H9 (cell line): ENCODE results near the gene CAND2. TPM values are rescaled to one million over a fixed set of nuclear protein-coding genes. Genes with fewer than 3 reads are reported as not detected.

Experiments used
- DNase-seq: peaks from one replicate; pipeline ENCODE4 v3.0.0-alpha.2; 2017
- H2AFZ ChIP-seq: one replicate; pipeline ENCODE4 v1.6.1; 2013; ENCODE audit warnings: mild to moderate bottlenecking, low read length, control low read depth, moderate library complexity
- H2AK5ac ChIP-seq: 2 replicates; pipeline ENCODE4 v1.6.1; 2013; ENCODE audit warnings: low read length, control low read depth, mixed read lengths; ENCODE audit not compliant: insufficient read length
- H2BK120ac ChIP-seq: one replicate; pipeline ENCODE4 v1.6.1; 2013; ENCODE audit warnings: low read depth, mild to moderate bottlenecking, low read length, control low read depth, inconsistent platforms; ENCODE audit not compliant: poor library complexity, severe bottlenecking
- H2BK12ac ChIP-seq: 2 replicates; pipeline ENCODE4 v1.6.1; 2013; ENCODE audit warnings: low read length, control low read depth, mixed read lengths, low read depth; ENCODE audit not compliant: insufficient read length
- H2BK15ac ChIP-seq: 2 replicates; pipeline ENCODE4 v1.6.1; 2013; ENCODE audit warnings: low read depth, low read length, control low read depth
- H2BK20ac ChIP-seq: one replicate; pipeline ENCODE4 v1.6.1; 2013; ENCODE audit warnings: low read depth, mild to moderate bottlenecking, low read length, control low read depth, inconsistent platforms; ENCODE audit not compliant: poor library complexity, severe bottlenecking
- H2BK5ac ChIP-seq: 2 replicates; pipeline ENCODE4 v1.6.1; 2013; ENCODE audit warnings: low read length, control low read depth, mixed read lengths; ENCODE audit not compliant: insufficient read length
- H3K14ac ChIP-seq: 2 replicates; pipeline ENCODE4 v1.6.1; 2013; ENCODE audit warnings: low read length, control low read depth; ENCODE audit not compliant: insufficient read depth
- H3K18ac ChIP-seq: 2 replicates; pipeline ENCODE4 v1.6.1; 2013; ENCODE audit warnings: low read depth, mild to moderate bottlenecking, mixed read lengths, low read length, control low read depth; ENCODE audit not compliant: insufficient read length
- H3K23ac ChIP-seq: 2 replicates; pipeline ENCODE4 v1.6.1; 2013; ENCODE audit warnings: low read length, control low read depth, mixed read lengths, low read depth; ENCODE audit not compliant: insufficient read length
- H3K23me2 ChIP-seq: 2 replicates; pipeline ENCODE4 v1.6.1; 2013; ENCODE audit warnings: low read depth, mild to moderate bottlenecking, mixed read lengths, low read length, control low read depth; ENCODE audit not compliant: insufficient read length, poor library complexity, severe bottlenecking
- H3K27ac ChIP-seq: 2 replicates; pipeline ENCODE4 v1.5.1; 2013; ENCODE audit warnings: low read length, control low read depth, mixed read lengths, low read depth; ENCODE audit not compliant: insufficient read length
- H3K27me3 ChIP-seq: 2 replicates; pipeline ENCODE4 v1.6.1; 2013; ENCODE audit warnings: low read length, control low read depth, inconsistent platforms; ENCODE audit not compliant: insufficient read depth
- H3K4ac ChIP-seq: 2 replicates; pipeline ENCODE4 v1.6.1; 2013; ENCODE audit warnings: low read depth, mild to moderate bottlenecking, control low read depth, inconsistent platforms, low read length, moderate library complexity
- H3K4me1 ChIP-seq: 2 replicates; pipeline ENCODE4 v1.6.1; 2013; ENCODE audit warnings: low read length, control low read depth, inconsistent platforms; ENCODE audit not compliant: insufficient read depth
- H3K4me2 ChIP-seq: 2 replicates; pipeline ENCODE4 v1.6.1; 2013; ENCODE audit warnings: low read length, control low read depth, mixed read lengths; ENCODE audit not compliant: insufficient read length, insufficient read depth
- H3K56ac ChIP-seq: 2 replicates; pipeline ENCODE4 v1.6.1; 2013; ENCODE audit warnings: low read depth, mild to moderate bottlenecking, mixed read lengths, low read length, control low read depth; ENCODE audit not compliant: insufficient read length
- H3K79me1 ChIP-seq: 2 replicates; pipeline ENCODE4 v1.6.1; 2013; ENCODE audit warnings: low read depth, mild to moderate bottlenecking, moderate library complexity, low read length, control low read depth, inconsistent platforms; ENCODE audit not compliant: insufficient read depth, poor library complexity, severe bottlenecking
- H3K79me2 ChIP-seq: 2 replicates; pipeline ENCODE4 v1.6.1; 2013; ENCODE audit warnings: low read length, control low read depth, inconsistent platforms; ENCODE audit not compliant: insufficient read depth
- H3K9ac ChIP-seq: 2 replicates; pipeline ENCODE4 v1.6.1; 2013; ENCODE audit warnings: low read length, control low read depth, mixed read lengths; ENCODE audit not compliant: insufficient read length; ENCODE audit errors: extremely low read depth
- H3K9me3 ChIP-seq: one replicate; pipeline ENCODE4 v1.6.1; 2013; ENCODE audit warnings: low read depth, low read length, inconsistent platforms; ENCODE audit not compliant: control insufficient read depth
- H3T11ph ChIP-seq: one replicate; pipeline ENCODE4 v1.6.1; 2013; ENCODE audit warnings: mild to moderate bottlenecking, low read length, control low read depth, inconsistent platforms
- H4K20me1 ChIP-seq: one replicate; pipeline ENCODE4 v1.6.1; 2013; ENCODE audit not compliant: control insufficient read depth, insufficient read length, insufficient read depth
- H4K5ac ChIP-seq: 2 replicates; pipeline ENCODE4 v1.6.1; 2013; ENCODE audit warnings: low read depth, mild to moderate bottlenecking, mixed read lengths, low read length, control low read depth; ENCODE audit not compliant: insufficient read length
- H4K8ac ChIP-seq: replicated peaks from 2 replicates; pipeline ENCODE4 v1.6.1; 2013; ENCODE audit warnings: low read length, control low read depth, mixed read lengths, low read depth; ENCODE audit not compliant: insufficient read length
- H4K91ac ChIP-seq: 2 replicates; pipeline ENCODE4 v1.6.1; 2013; ENCODE audit warnings: low read depth, mild to moderate bottlenecking, moderate library complexity, mixed read lengths, low read length, control low read depth; ENCODE audit not compliant: insufficient read length
- H3K27ac Mint-ChIP-seq, 3 experiments: 2 replicates in 2 of 3; 3 replicates in 1 of 3; pipeline ENCODE4 v1.8.0; 2020 to 2021; ENCODE audit warnings: mixed read lengths in 3 of 3, mild to moderate bottlenecking in 1 of 3, moderate library complexity in 1 of 3
- H3K27me3 Mint-ChIP-seq: 2 replicates; pipeline ENCODE4 v1.8.0; 2021; ENCODE audit warnings: low read depth, mild to moderate bottlenecking, moderate library complexity, mixed read lengths
- H3K36me3 Mint-ChIP-seq, 3 experiments: 2 replicates in 2 of 3; 3 replicates in 1 of 3; pipeline ENCODE4 v1.8.0; 2020 to 2021; ENCODE audit warnings: low read depth in 3 of 3, mixed read lengths in 3 of 3; ENCODE audit not compliant: insufficient read depth in 1 of 3
- H3K4me1 Mint-ChIP-seq, 2 experiments: 2 replicates each; pipeline ENCODE4 v1.8.0; 2020; ENCODE audit warnings: mixed read lengths in 2 of 2
- H3K4me3 Mint-ChIP-seq, 2 experiments: 2 replicates in 1 of 2; 3 replicates in 1 of 2; pipeline ENCODE4 v1.8.0; 2020 to 2021; ENCODE audit warnings: mild to moderate bottlenecking in 2 of 2, mixed read lengths in 2 of 2, moderate library complexity in 1 of 2
- H3K9me3 Mint-ChIP-seq, 2 experiments: 2 replicates in 1 of 2; 3 replicates in 1 of 2; pipeline ENCODE4 v1.8.0; 2020; ENCODE audit warnings: mild to moderate bottlenecking in 2 of 2, mixed read lengths in 2 of 2, moderate library complexity in 1 of 2
- CTCF ChIP-seq: fragments of 200-600 bp; sonication (generic); conservative IDR thresholded peaks from 3 replicates; pipeline ENCODE4 v1.8.0; 2021; ENCODE audit warnings: antibody characterized with exemption, mild to moderate bottlenecking
- WGBS: extraction: QIAGEN DNeasy Blood & Tissue Kit; methylation state at CpG from one replicate; pipeline ENCODE4 v1.1.7; 2013; ENCODE audit warnings: missing lambda C conversion rate, low lambda C conversion rate, mixed read lengths; ENCODE audit not compliant: insufficient read length; ENCODE audit errors: extremely low coverage; 5-methylcytosine and 5-hydroxymethylcytosine counted together
- total RNA-seq: library from RNA; stranded (reverse); gene quantifications from 2 replicates; pipeline ENCODE4 v1.2.1, GENCODE V29; 2021

The CAND2 gene
- total RNA-seq, 1 experiment from 2014 or later = 10.7 TPM

- Histone ChIP-seq H3K56ac (no peak overlapping the region), H3T11ph (no peak overlapping the region), H3K4me2 (no peak overlapping the region), H3K9me3 (no peaks in the 10 kb centered on the region), H2BK20ac (no peak overlapping the region), H2AK5ac (no peak overlapping the region), H3K23ac (no peak overlapping the region), H2BK15ac (no peak overlapping the region), H4K5ac (no peak overlapping the region), H3K4me1 (no peaks in the 10 kb centered on the region), H3K18ac (no peak overlapping the region), H3K23me2 (no peaks in the 10 kb centered on the region), H3K79me2 (no peaks in the 10 kb centered on the region), H3K14ac (no peak overlapping the region), H2AFZ (no peak overlapping the region), H4K20me1 (no peaks in the 10 kb centered on the region), H3K79me1 (no peaks in the 10 kb centered on the region), H3K27me3 (no peaks in the 10 kb centered on the region), H3K27ac (no peak overlapping the region), H2BK5ac (no peak overlapping the region), H4K8ac (no peak overlapping the region), H4K91ac (no peak overlapping the region), H3K4ac (no peak overlapping the region), H2BK12ac (no peak overlapping the region), H2BK120ac (no peak overlapping the region), H3K9ac (no peak overlapping the region)
- WGBS = no CpG with 5 or more reads among the region's 5 CpGs
- Mint-ChIP-seq H3K4me3 (no peak overlapping the region), H3K27me3 (no peaks in the 10 kb centered on the region), H3K9me3 (no peaks in the 10 kb centered on the region), H3K4me1 (peaks cover 4 to 7% of the 10 kb centered on the region in 2 experiments; a peak in 2 of 4 replicates), H3K36me3 (peaks cover under 1 to 4% (median 4%) of the 10 kb centered on the region in 3 experiments; a peak in 4 of 7 replicates), H3K27ac (no peak overlapping the region; a peak in 2 of 7 replicates)
- no peak for TF ChIP-seq CTCF
- no peak for DNase-seq
These were observed 22.3 kb downstream of the CAND2 start for GRCh38 chr3:12818773-12819172.
